GM20000 (cell line): Measurements from ENCODE around the gene MESP1.

ENCODE experiments used
- DNase-seq: peaks from one replicate; pipeline ENCODE4 v3.0.0; 2012; ENCODE audit warnings: low spot score
- TF ChIP-seq, protein P1 (sequence below): IDR thresholded peaks from 2 replicates; pipeline ENCODE4 v1.5.1; 2012; ENCODE audit warnings: mild to moderate bottlenecking, control low read depth; ENCODE audit errors: extremely low read depth, missing control alignments

MESP1 gene

DNA sequence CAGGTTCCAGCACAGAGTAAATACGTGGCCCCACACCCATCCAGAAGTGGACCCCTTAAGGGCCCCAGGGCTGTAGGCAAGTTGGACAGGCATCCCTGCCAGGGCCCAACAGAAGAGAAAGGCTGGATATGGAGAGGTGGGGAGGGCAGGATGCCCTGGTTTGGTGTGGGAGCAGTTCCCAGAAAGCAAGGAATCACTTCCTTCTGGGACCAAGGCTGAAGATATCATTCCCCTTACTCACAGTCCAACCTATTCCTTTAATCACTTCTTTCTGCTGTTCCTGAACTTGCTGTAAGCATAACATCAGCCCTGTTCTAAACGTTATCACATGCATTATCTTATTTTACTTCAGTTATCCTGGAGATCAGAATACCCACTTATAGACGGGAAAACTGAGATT, 19.0 kb upstream of the MESP1 start:
- TF ChIP-seq, protein P1, sequence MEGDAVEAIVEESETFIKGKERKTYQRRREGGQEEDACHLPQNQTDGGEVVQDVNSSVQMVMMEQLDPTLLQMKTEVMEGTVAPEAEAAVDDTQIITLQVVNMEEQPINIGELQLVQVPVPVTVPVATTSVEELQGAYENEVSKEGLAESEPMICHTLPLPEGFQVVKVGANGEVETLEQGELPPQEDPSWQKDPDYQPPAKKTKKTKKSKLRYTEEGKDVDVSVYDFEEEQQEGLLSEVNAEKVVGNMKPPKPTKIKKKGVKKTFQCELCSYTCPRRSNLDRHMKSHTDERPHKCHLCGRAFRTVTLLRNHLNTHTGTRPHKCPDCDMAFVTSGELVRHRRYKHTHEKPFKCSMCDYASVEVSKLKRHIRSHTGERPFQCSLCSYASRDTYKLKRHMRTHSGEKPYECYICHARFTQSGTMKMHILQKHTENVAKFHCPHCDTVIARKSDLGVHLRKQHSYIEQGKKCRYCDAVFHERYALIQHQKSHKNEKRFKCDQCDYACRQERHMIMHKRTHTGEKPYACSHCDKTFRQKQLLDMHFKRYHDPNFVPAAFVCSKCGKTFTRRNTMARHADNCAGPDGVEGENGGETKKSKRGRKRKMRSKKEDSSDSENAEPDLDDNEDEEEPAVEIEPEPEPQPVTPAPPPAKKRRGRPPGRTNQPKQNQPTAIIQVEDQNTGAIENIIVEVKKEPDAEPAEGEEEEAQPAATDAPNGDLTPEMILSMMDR = no peak
- DNase-seq = no peak

DNA sequence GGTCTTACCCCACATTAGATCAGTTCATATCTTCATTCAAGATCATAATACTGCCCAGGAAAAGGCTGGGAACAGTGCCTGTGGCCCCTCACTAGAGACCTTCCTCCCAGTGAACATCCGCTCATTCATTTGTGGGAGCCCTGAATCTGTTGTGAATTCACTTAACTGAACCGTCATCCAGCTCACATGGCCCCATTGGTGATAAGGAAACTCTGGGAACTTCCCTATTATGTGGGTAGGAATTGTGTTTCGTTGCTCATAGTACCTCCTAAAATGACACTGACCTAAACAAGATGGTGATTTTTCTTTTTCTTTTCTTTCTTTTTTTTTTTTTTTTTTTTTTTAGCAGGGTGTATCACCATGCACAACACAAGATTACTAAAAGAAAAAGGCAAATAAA, 18.3 kb upstream of the MESP1 start:
- TF ChIP-seq, protein P1 = no peak

DNA sequence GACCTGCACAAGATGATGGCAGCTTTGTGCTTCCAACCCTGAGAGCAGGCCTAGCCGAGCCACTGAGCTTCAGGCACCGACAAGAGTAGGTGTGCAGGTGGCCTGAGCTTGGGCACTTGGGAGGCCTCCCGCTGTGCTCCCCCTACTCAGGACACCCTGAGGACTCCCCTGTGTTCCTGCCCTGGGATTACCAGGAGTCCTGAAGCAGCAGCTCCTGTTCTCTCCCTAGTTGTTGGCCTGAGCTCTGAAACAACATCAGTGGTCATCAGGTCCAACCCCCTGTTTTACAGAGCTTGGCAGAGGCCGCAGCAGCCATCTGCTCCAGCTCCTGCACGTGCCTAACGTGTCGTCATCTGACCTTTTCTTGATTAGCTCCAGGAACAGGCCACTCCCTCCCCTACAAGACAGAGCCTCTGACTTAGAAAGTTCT, 17.0 kb upstream of the MESP1 start:
- DNase-seq = no peak
- TF ChIP-seq, protein P1 = no peak

More for the DNA sequence above, 18.3 kb upstream of the MESP1 start:
- no peak for DNase-seq

DNA sequence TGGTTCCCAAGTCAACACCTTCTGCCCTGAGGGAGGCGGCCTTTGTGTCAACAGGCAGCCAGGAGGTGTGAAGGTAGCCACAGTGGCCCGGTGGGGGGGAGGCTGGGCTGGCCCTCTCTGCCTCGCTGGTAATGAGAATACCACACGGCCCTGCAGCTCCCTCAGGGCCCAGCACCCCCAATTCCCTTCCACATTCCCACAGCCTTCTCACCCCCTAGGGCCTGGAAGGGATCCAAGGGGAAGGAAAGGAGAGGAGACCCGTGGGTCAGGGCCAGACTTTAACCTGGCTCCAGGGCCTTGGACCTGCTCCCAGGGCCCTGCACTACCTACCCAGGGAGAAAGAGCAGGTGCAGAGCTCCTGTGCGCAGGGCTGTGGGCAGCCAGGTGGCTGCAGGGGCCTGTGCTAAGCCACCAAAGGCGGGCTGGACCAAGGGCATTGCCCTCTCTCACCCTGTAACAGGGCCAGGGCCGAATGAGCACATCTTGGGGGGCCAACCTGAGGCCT, 16.4 kb upstream of the MESP1 start:
- no peak for DNase-seq
- TF ChIP-seq, protein P1 = no peak

DNA sequence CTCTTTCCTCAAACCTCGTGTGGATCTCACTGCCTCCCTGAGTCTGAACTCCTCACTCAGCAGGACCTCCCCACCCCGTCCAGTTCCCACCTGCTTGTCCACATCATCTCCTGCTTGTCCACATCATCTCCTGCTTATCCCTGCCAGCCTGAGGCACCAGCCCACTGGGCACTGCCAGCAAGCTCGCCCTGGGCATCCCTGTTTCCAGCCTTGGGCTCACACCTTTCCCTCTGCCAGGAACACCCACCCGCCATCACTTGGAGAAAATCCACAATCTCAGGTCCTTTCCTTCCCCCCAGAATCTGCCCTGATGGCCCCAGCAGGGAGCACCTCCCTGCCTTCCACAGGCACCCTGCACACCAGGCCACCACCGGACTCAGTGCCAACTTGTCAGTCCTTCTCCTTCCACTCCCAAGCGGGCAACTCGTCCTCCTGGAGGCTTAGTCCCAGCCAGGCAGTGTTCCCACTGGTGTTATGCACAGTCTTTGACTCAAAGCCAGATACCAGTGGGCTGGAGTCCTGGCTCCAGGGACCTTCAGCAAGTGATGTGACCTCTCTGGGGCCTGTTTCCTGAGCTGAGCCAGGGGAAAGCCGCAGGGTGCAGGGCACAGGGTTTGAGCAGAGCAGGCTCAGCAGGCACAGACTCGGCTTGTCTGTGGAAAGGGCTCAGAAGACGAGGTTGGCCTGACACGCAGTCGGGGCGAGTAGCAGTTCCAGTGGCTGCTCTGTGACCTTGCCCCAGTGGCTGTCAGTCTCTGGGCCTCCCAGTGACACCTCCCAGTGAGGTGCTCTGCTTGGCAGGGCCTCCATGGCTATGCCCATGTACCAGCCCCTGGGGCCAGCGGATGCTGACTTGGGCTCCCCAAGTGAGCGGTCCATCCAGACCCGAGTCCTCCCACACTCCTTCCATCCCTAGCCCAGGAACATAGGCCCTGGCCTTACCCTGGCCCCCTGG, 15.6 kb upstream of the MESP1 start:
- TF ChIP-seq, protein P1 = no peak
- DNase-seq = no peak

DNA sequence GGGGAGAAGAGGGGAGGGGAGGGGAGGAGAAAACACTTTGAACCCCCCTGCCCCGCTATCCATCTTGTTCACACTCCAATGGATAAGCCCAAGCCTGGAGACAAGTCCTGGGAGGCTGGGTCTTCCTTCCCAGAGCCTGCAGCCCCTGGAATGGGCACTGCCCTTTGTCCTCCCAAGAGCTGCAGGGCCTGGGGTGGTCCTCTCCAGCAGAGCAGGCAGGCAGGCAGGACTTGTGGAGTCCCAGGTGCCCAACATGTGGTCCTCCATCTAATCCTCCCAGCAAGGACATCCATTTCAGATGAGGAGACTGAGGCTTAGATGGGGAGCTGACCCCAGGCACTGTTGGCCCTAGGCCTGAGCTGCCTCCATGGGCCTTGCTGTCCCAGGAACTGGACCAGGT, 14.6 kb upstream of the MESP1 start:
- DNase-seq = no peak
- TF ChIP-seq, protein P1 = no peak

DNA sequence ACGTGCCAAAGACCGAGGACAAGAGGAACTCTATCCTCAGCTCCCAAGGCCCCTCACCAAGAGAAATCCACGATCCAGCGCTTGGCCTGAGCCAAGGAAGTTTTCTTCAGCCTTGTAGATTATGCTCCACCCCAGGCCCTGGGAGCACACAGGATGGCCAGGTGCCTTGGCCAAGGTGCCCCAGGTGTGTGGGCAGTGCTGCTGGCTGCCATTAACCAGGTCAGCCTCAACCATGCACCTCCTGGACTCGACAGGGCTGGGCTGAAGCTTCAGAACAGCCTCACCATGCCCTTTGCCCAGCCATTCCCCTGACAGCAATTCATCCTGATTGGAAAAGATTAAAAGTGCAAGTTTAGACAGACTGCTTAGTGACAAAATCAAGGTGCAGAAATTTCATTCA, 10.9 kb upstream of the MESP1 start:
- DNase-seq = no peak
- TF ChIP-seq, protein P1 = no peak
